DMS153 treated with DMSO at 0.1 percent for 48 hours (cell line): Measurements from ENCODE around the gene JPH3.
"Not testable (repeated sequence)": the region's sequence is repeated elsewhere in the genome, so short reads cannot be mapped to it uniquely, and the experiment has no call there.

Experiments used
- DNase-seq: peaks from one replicate; lab custom pipeline; 2025; ENCODE audit not compliant: unreplicated experiment; lab: John Stamatoyannopoulos, UW

The JPH3 gene

GRCh38 chr16:87677830-87678229 is 75.5 kb downstream of the JPH3 start:
- no peak for DNase-seq

- DNase-seq = no peak
These were observed 76.3 kb downstream of the JPH3 start for GRCh38 chr16:87678618-87679017.

- no peak for DNase-seq
These were observed 77.4 kb downstream of the JPH3 start for GRCh38 chr16:87679593-87680271.

GRCh38 chr16:87680272-87680644 is 78.0 kb downstream of the JPH3 start:
- DNase-seq = no peak

GRCh38 chr16:87681051-87681602 is 78.8 kb downstream of the JPH3 start:
- DNase-seq = not testable (repeated sequence)

GRCh38 chr16:87681981-87682570 is 79.8 kb downstream of the JPH3 start:
- DNase-seq = no peak

GRCh38 chr16:87682852-87683399 is 80.6 kb downstream of the JPH3 start:
- no peak for DNase-seq

GRCh38 chr16:87684106-87684677 is 81.9 kb downstream of the JPH3 start:
- DNase-seq = no peak

- DNase-seq = no peak
These were observed 82.5 kb downstream of the JPH3 start for GRCh38 chr16:87684711-87685404.

- DNase-seq = no peak
These were observed 83.1 kb downstream of the JPH3 start for GRCh38 chr16:87685405-87685755.

- DNase-seq = no peak
These were observed 83.5 kb downstream of the JPH3 start for GRCh38 chr16:87685766-87686165.

GRCh38 chr16:87686697-87687096 is 84.4 kb downstream of the JPH3 start:
- DNase-seq = no peak

- DNase-seq = no peak
These were observed 85.0 kb downstream of the JPH3 start for GRCh38 chr16:87687126-87687910.

- no peak for DNase-seq
These were observed 85.8 kb downstream of the JPH3 start for GRCh38 chr16:87687998-87688529.

- no peak for DNase-seq
These were observed 86.8 kb downstream of the JPH3 start for GRCh38 chr16:87688876-87689815.

GRCh38 chr16:87689956-87690465 is 87.7 kb downstream of the JPH3 start:
- no peak for DNase-seq

GRCh38 chr16:87690911-87691685 is 88.8 kb downstream of the JPH3 start:
- DNase-seq = no peak

GRCh38 chr16:87691686-87692079 is 89.4 kb downstream of the JPH3 start:
- no peak for DNase-seq
